NT2/D1 (cell line): ENCODE results near the gene THAP3.
"Not testable (repeated sequence)": the region's sequence is repeated elsewhere in the genome, so short reads cannot be mapped to it uniquely, and the experiment has no call there.

Experiments used
- DNase-seq: peaks from one replicate; pipeline ENCODE4 v3.0.0-alpha.2; 2011; ENCODE audit warnings: low read depth, low spot score
- H3K27me3 ChIP-seq: 2 replicates; pipeline ENCODE4 v1.6.0; 2011; ENCODE audit warnings: mild to moderate bottlenecking; ENCODE audit not compliant: insufficient read length, insufficient read depth
- H3K36me3 ChIP-seq: 2 replicates; pipeline ENCODE4 v1.6.1; 2011; ENCODE audit warnings: mild to moderate bottlenecking, low read length, mixed read lengths; ENCODE audit not compliant: insufficient read depth, insufficient read length
- H3K4me1 ChIP-seq: 2 replicates; pipeline ENCODE4 v1.5.1; 2011; ENCODE audit not compliant: insufficient read depth, insufficient read length
- H3K4me3 ChIP-seq: 2 replicates; pipeline ENCODE4 v1.5.1; 2011; ENCODE audit warnings: low read depth; ENCODE audit not compliant: insufficient read length
- H3K9ac ChIP-seq: 2 replicates; pipeline ENCODE4 v1.6.0; 2011; ENCODE audit warnings: low read depth; ENCODE audit not compliant: insufficient read length
- H3K9me3 ChIP-seq: 2 replicates; pipeline ENCODE4 v1.5.1; 2011; ENCODE audit warnings: mild to moderate bottlenecking, low read length; ENCODE audit not compliant: insufficient read depth
- SUZ12 ChIP-seq: IDR thresholded peaks from 2 replicates; pipeline ENCODE4 v1.6.1; 2011; ENCODE audit not compliant: insufficient read length, insufficient read depth; ENCODE audit errors: extremely low read depth
- YY1 ChIP-seq: IDR thresholded peaks from 2 replicates; pipeline ENCODE4 v1.6.1; 2011; ENCODE audit not compliant: insufficient read length, insufficient read depth
- ZNF274 ChIP-seq: IDR thresholded peaks from 2 replicates; pipeline ENCODE4 v1.6.1; 2011; ENCODE audit warnings: mild to moderate bottlenecking, low read depth, low read length

The THAP3 gene

DNA sequence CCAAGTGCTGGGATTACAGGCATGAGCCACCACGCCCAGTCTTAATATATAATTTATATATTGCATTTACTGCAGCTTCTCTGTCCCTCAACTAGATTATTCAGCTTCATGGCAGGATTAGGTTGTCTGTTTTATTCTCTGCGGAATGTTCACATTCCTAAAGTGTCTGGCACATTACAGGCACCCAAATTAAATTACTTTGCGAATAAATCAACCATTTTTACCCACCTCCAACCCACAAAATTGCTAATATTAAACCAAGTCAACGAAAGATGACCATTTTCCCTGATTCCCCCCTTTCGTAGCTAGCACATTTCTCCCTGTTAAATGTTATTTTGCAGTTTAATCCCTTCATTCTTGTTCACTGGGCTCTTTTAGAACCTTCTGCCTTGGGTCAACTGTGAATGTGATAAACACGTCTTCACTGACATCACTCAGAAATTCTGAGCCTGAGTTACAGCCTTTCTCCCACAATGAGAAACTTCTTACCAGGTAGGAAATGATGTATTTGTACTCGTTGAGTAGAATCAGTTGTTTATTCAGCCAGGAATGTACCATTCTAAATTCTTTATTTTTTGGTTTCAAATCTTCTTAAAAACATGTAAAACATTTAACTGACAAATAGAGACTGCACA is 35.9 kb downstream of the THAP3 start:
- Histone ChIP-seq H3K9ac (no peak overlapping the region), H3K4me3 (no peak overlapping the region), H3K27me3 (no peaks in the 10 kb centered on the region), H3K36me3 (peaks cover 44% of the 10 kb centered on the region), H3K4me1 (no peaks in the 10 kb centered on the region), H3K9me3 (peaks cover 11% of the 10 kb centered on the region; the same call in 1 of the 2 replicates)
- no peak for DNase-seq
- no peak for TF ChIP-seq SUZ12
- no peak for TF ChIP-seq ZNF274
- TF ChIP-seq YY1, result no peak

DNA sequence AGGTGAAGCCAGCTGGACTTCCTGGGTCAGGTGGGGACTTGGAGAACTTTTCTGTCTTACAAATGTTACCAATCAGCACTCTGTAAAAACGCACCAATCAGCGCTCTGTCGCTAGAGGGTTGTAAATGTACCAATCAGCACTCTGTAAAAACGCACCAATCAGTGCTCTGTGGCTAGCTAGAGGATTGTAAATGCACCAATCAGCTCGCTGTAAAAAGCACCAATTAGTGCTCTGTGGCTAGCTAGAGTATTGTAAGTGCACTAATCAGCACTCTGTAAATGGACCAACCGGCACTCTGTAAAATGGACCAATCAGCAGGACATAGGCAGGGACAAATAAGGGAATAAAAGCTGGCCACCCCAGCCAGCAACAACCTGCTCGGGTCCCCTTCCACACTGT is 37.8 kb downstream of the THAP3 start:
- H3K9ac ChIP-seq, H3K27me3 ChIP-seq, H3K4me3 ChIP-seq, H3K4me1 ChIP-seq, DNase-seq: not testable (repeated sequence)
- H3K36me3 ChIP-seq, result peaks cover 57% of the 10 kb centered on the region
- H3K9me3 ChIP-seq, result peaks cover 11% of the 10 kb centered on the region; the same call in 1 of the 2 replicates

DNA sequence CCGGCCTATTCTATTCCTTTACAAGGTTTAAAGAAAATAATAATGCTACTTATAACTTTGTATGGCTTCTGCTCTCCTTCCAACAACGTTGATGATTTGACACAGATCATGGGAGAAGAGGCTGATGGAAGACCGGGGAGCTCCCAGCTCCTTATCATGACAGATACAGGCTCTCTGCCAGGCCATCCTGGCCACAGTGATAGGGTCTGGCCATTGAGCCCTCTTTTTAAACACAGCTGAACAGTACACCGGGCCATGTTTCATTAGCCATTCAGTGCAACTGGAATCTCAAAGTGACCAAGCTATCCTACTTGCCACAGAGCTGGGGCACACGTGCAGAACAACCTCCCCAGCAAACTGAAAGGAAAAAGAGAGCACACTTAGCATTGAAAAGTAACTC is 42.0 kb downstream of the THAP3 start:
- no peak overlapping the region for H3K9ac ChIP-seq
- peaks cover 49% of the 10 kb centered on the region for H3K36me3 ChIP-seq

DNA sequence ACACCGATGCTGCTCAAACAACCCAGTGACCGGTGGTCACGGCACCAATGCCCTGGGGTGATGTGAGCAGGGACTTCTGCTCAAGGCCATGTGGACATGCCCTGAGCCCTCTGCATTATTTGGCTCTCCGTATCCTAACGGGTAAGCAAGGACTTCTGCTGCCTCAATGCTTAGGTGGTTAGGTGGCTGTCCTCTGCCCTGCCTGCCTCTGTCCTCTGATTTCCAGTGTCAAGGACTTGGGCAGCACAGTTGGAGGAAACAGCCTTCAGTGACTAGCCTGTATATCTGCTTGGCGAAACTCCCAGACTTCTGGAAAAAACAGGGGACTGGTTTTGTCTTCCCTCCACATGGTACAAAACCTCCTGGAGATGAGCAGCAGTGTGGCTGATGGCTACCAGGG is 42.5 kb downstream of the THAP3 start:
- Histone ChIP-seq H3K36me3 (peaks cover 50% of the 10 kb centered on the region), H3K9ac (no peak overlapping the region), H3K9me3 (peaks cover 11% of the 10 kb centered on the region; the same call in 1 of the 2 replicates), H3K4me1 (no peaks in the 10 kb centered on the region), H3K4me3 (no peak overlapping the region), H3K27me3 (no peaks in the 10 kb centered on the region)
- no peak for TF ChIP-seq ZNF274
- no peak for DNase-seq

More for the DNA sequence above, 42.0 kb downstream of the THAP3 start:
- TF ChIP-seq SUZ12, result no peak
- no peak for TF ChIP-seq ZNF274
- TF ChIP-seq YY1, result no peak
- no peak overlapping the region for H3K4me3 ChIP-seq
- H3K27me3 ChIP-seq, result no peaks in the 10 kb centered on the region
- no peak for DNase-seq
- H3K9me3 ChIP-seq, result peaks cover 11% of the 10 kb centered on the region; the same call in 1 of the 2 replicates
- no peaks in the 10 kb centered on the region for H3K4me1 ChIP-seq

DNA sequence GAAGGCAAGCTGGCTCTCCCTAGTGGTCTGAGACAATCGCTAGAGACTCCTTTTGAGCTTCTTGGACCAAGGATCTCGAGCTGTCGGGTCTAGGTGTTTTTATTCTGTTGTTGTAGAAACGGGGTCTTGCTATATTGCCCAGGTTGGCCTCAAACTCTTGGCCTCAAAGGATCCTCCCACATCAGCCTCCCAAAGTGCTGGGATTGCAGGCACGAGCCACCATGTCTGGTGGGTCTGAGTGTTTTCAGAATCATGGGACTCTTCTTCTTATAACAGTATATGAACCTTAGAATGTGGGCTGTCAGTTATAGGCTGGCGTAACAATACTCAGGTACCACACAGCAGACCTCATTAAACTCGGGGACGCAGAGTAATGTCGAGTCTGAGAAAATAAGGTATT is 43.8 kb downstream of the THAP3 start:
- no peak overlapping the region for H3K9ac ChIP-seq
- peaks cover 49% of the 10 kb centered on the region for H3K36me3 ChIP-seq
- no peaks in the 10 kb centered on the region for H3K27me3 ChIP-seq
- TF ChIP-seq YY1, result no peak
- H3K4me1 ChIP-seq, result no peaks in the 10 kb centered on the region
- peaks cover 1% of the 10 kb centered on the region; the same call in 1 of the 2 replicates for H3K9me3 ChIP-seq
- DNase-seq, result no peak
- H3K4me3 ChIP-seq, result no peak overlapping the region

DNA sequence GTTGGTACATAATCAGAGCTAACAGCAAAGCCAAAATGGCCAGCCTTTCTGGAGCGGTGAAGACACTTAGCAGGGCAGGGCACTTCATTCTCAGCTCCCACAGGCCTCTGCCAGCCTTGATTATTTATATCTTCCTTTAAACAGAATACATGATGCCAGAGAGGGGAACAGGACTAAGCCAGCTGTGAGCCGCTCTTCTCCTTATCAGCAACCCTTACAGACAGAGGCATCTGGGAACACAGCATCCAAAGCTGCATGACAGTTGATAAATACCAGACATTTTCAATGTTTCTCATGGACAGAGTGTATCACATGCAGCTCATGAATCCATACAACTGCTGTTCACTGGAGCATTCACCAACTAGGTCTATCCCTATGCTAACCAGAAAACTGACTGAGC is 47.9 kb downstream of the THAP3 start:
- Histone ChIP-seq H3K27me3 (no peaks in the 10 kb centered on the region), H3K36me3 (peaks cover 43% of the 10 kb centered on the region), H3K4me3 (no peak overlapping the region), H3K9me3 (no peaks in the 10 kb centered on the region), H3K9ac (no peak overlapping the region), H3K4me1 (no peaks in the 10 kb centered on the region)
- no peak for DNase-seq
- TF ChIP-seq ZNF274, result no peak
- TF ChIP-seq SUZ12, result no peak
- no peak for TF ChIP-seq YY1

DNA sequence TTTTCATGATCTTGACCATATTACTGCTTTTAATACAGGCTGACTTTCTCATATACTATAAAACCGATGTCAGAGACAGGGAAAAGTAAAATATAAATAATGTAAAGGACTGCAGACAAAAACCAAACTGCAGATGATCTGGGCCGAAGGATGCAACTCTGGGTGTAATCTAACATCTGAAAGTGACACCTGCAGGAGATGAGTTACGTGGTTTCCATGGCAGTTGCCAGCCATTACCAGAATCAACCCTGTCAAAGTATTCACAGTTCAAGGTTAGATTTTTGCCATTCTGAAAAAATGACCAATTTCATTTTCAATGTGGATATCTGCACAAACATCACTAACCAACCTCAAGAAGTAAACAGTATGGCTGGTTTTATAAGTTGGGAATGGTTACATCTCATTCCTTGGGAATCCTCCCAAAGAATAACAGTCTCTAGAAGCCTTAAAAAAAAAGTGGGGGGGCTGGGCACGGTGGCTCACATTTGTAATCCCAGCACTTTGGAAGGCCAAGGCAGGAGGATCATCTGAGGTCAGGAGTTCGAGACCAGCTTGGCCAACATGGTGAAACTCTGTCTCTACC is 49.2 kb downstream of the THAP3 start:
- Histone ChIP-seq H3K9ac (no peak overlapping the region), H3K9me3 (no peaks in the 10 kb centered on the region), H3K36me3 (peaks cover 53% of the 10 kb centered on the region), H3K4me3 (no peak overlapping the region), H3K27me3 (no peaks in the 10 kb centered on the region), H3K4me1 (no peaks in the 10 kb centered on the region)
- DNase-seq, result no peak
- TF ChIP-seq YY1 (no peak), SUZ12 (no peak), ZNF274 (no peak)
